ENCODE data around the gene PLXNB3. TPM values are rescaled to one million over a fixed set of nuclear protein-coding genes. Genes with fewer than 3 reads are reported as not detected.
A peak's percentile ranks its signal among the peaks of the same experiment; 100 is the strongest.

The PLXNB3 gene
- total and polyA plus RNA-seq, 2 of the 13 experiments (the other 11 are each of a cell fraction or from before 2014, with no cell fraction given) = 3.0 to 6.9 TPM

DNA sequence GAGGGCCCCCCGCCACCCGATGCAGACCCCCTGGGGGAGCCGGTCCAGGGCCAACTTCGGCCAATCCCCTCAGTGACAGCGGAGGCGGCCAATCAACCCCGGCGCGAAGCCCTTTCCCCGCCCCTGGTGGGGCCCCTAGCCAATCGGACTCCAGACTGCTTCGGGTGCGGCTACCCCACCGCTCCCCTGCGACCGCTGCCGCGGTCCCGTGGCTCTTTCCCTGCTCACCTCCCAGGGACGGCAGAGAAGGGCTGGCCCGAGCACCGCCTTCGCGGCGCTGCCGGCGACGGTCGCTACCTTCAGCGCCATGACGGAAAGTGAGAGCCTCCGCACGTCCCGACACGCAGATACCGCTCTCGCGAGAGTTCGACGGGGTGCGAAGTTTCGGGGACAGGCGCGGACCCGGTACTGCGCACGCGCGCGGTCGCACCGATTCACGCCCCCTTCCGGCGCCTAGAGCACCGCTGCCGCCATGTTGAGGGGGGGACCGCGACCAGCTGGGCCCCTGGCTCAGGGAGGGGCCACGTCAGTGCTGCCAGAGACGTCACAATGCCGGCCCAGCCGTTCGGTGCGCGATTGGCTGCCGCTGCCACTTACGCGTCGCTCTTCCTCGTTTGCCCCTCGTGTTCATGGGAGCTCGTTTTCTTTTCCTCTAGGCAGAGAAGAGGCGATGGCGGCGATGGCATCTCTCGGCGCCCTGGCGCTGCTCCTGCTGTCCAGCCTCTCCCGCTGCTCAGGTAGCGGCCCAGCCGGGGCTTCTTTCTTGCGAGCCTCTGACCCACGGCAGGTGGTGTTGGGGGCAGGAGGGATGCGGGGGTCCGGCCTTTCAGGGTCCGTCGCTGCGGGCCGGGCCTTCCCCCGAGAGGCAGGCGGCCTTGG is 30.2 kb downstream of the PLXNB3 start, which contains the start of the genes IDH3G and SSR4 (continued):
- TF ChIP-seq, protein P1, sequence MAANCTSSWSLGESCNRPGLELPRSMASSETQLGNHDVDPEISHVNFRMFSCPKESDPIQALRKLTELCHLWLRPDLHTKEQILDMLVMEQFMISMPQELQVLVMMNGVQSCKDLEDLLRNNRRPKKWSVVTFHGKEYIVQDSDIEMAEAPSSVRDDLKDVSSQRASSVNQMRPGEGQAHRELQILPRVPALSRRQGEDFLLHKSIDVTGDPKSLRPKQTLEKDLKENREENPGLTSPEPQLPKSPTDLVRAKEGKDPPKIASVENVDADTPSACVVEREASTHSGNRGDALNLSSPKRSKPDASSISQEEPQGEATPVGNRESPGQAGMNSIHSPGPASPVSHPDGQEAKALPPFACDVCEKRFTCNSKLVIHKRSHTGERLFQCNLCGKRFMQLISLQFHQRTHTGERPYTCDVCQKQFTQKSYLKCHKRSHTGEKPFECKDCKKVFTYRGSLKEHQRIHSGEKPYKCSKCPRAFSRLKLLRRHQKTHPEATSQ (CRISPR knock-in tag; IDR thresholded peaks at IDR 0.05; ENCODE audit: borderline replicate concordance) = 0 out of 2 replicates have a peak, but pooled peaks have one; percentile 51
- TF ChIP-seq ZNF296 (CRISPR knock-in tag; conservative IDR thresholded peaks at IDR 0.05) (no peak), ZNF234 (CRISPR knock-in tag; conservative IDR thresholded peaks at IDR 0.05) (no peak), NFIC (IDR thresholded peaks at IDR 0.05; ENCODE audit: low read length) (no peak), ZNF17 (CRISPR knock-in tag; IDR thresholded peaks at IDR 0.05) (no peak), REPIN1 (CRISPR knock-in tag; IDR thresholded peaks at IDR 0.05; ENCODE audit: borderline replicate concordance, low read depth) (peak; percentile 74; the same call in 1 of the 2 replicates), NFYB (CRISPR knock-in tag; IDR thresholded peaks at IDR 0.05) (peak; percentile 79), GATAD2A (CRISPR knock-in tag; IDR thresholded peaks at IDR 0.05) (no peak), ZNF709 (CRISPR knock-in tag; IDR thresholded peaks at IDR 0.05) (peak; percentile 75; the same call in 1 of the 2 replicates), ZBTB7A (CRISPR knock-in tag; IDR thresholded peaks at IDR 0.05) (no peak), SMARCE1 (IDR thresholded peaks at IDR 0.05; ENCODE audit: borderline replicate concordance) (no peak), ZIK1 (CRISPR knock-in tag; IDR thresholded peaks at IDR 0.05; ENCODE audit: borderline replicate concordance, low read depth) (no peak), NR2F6 (IDR thresholded peaks at IDR 0.05) (no peak), NR2F6 (CRISPR knock-in tag; IDR thresholded peaks at IDR 0.05) (no peak), MIER3 (CRISPR knock-in tag; IDR thresholded peaks at IDR 0.05; ENCODE audit: borderline replicate concordance) (0 out of 2 replicates have a peak, but pooled peaks have one; percentile 25)
- TF ChIP-seq, protein P2, sequence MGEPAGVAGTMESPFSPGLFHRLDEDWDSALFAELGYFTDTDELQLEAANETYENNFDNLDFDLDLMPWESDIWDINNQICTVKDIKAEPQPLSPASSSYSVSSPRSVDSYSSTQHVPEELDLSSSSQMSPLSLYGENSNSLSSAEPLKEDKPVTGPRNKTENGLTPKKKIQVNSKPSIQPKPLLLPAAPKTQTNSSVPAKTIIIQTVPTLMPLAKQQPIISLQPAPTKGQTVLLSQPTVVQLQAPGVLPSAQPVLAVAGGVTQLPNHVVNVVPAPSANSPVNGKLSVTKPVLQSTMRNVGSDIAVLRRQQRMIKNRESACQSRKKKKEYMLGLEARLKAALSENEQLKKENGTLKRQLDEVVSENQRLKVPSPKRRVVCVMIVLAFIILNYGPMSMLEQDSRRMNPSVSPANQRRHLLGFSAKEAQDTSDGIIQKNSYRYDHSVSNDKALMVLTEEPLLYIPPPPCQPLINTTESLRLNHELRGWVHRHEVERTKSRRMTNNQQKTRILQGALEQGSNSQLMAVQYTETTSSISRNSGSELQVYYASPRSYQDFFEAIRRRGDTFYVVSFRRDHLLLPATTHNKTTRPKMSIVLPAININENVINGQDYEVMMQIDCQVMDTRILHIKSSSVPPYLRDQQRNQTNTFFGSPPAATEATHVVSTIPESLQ (CRISPR knock-in tag; conservative IDR thresholded peaks at IDR 0.05) = no peak
- TF ChIP-seq, protein P3, sequence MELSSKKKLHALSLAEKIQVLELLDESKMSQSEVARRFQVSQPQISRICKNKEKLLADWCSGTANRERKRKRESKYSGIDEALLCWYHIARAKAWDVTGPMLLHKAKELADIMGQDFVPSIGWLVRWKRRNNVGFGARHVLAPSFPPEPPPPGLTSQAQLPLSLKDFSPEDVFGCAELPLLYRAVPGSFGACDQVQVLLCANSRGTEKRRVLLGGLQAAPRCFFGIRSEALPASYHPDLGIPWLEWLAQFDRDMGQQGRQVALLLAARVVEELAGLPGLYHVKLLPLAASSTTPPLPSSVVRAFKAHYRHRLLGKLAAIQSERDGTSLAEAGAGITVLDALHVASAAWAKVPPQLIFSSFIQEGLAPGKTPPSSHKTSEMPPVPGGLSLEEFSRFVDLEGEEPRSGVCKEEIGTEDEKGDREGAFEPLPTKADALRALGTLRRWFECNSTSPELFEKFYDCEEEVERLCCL (CRISPR knock-in tag; IDR thresholded peaks at IDR 0.05; ENCODE audit: borderline replicate concordance) = no peak
- TF ChIP-seq, protein P4, sequence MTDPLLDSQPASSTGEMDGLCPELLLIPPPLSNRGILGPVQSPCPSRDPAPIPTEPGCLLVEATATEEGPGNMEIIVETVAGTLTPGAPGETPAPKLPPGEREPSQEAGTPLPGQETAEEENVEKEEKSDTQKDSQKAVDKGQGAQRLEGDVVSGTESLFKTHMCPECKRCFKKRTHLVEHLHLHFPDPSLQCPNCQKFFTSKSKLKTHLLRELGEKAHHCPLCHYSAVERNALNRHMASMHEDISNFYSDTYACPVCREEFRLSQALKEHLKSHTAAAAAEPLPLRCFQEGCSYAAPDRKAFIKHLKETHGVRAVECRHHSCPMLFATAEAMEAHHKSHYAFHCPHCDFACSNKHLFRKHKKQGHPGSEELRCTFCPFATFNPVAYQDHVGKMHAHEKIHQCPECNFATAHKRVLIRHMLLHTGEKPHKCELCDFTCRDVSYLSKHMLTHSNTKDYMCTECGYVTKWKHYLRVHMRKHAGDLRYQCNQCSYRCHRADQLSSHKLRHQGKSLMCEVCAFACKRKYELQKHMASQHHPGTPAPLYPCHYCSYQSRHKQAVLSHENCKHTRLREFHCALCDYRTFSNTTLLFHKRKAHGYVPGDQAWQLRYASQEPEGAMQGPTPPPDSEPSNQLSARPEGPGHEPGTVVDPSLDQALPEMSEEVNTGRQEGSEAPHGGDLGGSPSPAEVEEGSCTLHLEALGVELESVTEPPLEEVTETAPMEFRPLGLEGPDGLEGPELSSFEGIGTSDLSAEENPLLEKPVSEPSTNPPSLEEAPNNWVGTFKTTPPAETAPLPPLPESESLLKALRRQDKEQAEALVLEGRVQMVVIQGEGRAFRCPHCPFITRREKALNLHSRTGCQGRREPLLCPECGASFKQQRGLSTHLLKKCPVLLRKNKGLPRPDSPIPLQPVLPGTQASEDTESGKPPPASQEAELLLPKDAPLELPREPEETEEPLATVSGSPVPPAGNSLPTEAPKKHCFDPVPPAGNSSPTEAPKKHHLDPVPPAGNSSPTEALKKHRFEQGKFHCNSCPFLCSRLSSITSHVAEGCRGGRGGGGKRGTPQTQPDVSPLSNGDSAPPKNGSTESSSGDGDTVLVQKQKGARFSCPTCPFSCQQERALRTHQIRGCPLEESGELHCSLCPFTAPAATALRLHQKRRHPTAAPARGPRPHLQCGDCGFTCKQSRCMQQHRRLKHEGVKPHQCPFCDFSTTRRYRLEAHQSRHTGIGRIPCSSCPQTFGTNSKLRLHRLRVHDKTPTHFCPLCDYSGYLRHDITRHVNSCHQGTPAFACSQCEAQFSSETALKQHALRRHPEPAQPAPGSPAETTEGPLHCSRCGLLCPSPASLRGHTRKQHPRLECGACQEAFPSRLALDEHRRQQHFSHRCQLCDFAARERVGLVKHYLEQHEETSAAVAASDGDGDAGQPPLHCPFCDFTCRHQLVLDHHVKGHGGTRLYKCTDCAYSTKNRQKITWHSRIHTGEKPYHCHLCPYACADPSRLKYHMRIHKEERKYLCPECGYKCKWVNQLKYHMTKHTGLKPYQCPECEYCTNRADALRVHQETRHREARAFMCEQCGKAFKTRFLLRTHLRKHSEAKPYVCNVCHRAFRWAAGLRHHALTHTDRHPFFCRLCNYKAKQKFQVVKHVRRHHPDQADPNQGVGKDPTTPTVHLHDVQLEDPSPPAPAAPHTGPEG (CRISPR knock-in tag; IDR thresholded peaks at IDR 0.05) = no peak

Measured in HepG2 (cell line).